Heart right ventricle (tissue), 16 donors: ENCODE measurements around the gene CARD10. TPM values are rescaled to one million over a fixed set of nuclear protein-coding genes. Genes with fewer than 3 reads are reported as not detected.

Experiments
- ATAC-seq, 8 donors: fragments of 200-7000 bp; cut with Tn5 transposase; one replicate each; pipeline ENCODE4 v1.9.1; 2020; ENCODE audit warnings: mild to moderate bottlenecking in 8 of 8, moderate library complexity in 8 of 8, moderate number of reproducible peaks in 1 of 8
- DNase-seq, 2 donors: peaks; one replicate each; pipeline ENCODE4 v3.0.0-alpha.2; 2020
- H3K27ac ChIP-seq, 10 donors: fragments of 200-600 bp; sonication (generic) in 2 of 10; one replicate each; pipeline versions ENCODE4 v1.5.0 to v1.8.0; 2020 to 2022; ENCODE audit warnings: mild to moderate bottlenecking in 3 of 10
- H3K27me3 ChIP-seq, 7 donors: fragments of 200-600 bp; one replicate each; pipeline ENCODE4 v1.8.0; 2021 to 2022; ENCODE audit warnings: mild to moderate bottlenecking in 2 of 7
- H3K36me3 ChIP-seq, 9 donors: fragments of 200-600 bp; sonication (generic) in 1 of 9; one replicate each; pipeline versions ENCODE4 v1.5.0 to v1.8.0; 2020 to 2022; ENCODE audit warnings: mild to moderate bottlenecking in 2 of 9
- H3K4me1 ChIP-seq, 9 donors: fragments of 200-600 bp; sonication (generic) in 1 of 9; one replicate each; pipeline versions ENCODE4 v1.5.0 to v1.8.0; 2020 to 2022; ENCODE audit warnings: mild to moderate bottlenecking in 4 of 9
- H3K4me3 ChIP-seq, 10 donors: fragments of 200-600 bp; sonication (generic) in 2 of 10; one replicate each; pipeline versions ENCODE4 v1.5.0 to v1.8.0; 2020 to 2022; ENCODE audit warnings: mild to moderate bottlenecking in 7 of 10, moderate library complexity in 2 of 10
- H3K9me3 ChIP-seq, 11 donors: fragments of 200-600 bp in 10 of 11; sonication (generic) in 2 of 11; one replicate each; pipeline versions ENCODE4 v1.5.0 to v1.8.0; 2013 to 2022; ENCODE audit warnings: mild to moderate bottlenecking in 2 of 11, control low read depth in 1 of 11, moderate library complexity in 1 of 11
- WGBS, 2 donors: extraction: QIAGEN DNeasy Blood & Tissue Kit; methylation state at CpG; one replicate each; pipeline ENCODE4 v1.1.7; 2013; ENCODE audit warnings: inconsistent platforms in 1 of 2; 5-methylcytosine and 5-hydroxymethylcytosine counted together
- intact Hi-C, 10 donors: fragments of 100-400 bp; cut with DNase I; formaldehyde crosslinking; loops; one replicate each; pipeline versions ENCODE4 v1.11.1 to v1.14.2; 2022
- polyA plus RNA-seq, 2 donors: library from polyadenylated mRNA; stranded (reverse); fragments of 200-250 nt; gene quantifications; one replicate each; pipeline ENCODE4 v1.2.3, GENCODE V29; 2013
- total RNA-seq, 10 donors: library from RNA; stranded (reverse); fragmentation: NEBNext Ultra II Directional in 3 of 10; extraction: Animal tissue kit (Norgen Biotek cat#: 25700) in 3 of 10; gene quantifications; one replicate each; pipeline versions ENCODE4 v1.2.1 to v1.2.4, GENCODE V29; 2021 to 2023
- TF ChIP-seq, protein P1 (sequence below), 9 donors: fragments of 200-600 bp; sonication (generic) in 2 of 9; IDR thresholded peaks; one replicate each; pipeline versions ENCODE4 v1.5.0 to v1.8.0; 2021 to 2022; ENCODE audit warnings: antibody characterized with exemption in 9 of 9, mild to moderate bottlenecking in 5 of 9, moderate library complexity in 1 of 9
- donor health status: Arrhythmogenic right ventricular cardiomyopathy.
- donor health status: ischemic (EF 13 %, LVEDD 7.1; RV severe dilation, severe dysfunction).
- donor health status: healthy with polysubstance abuse.
- donor health status: DM: no; HTN: yes; CAD: no.
- donor health status: DM: no; HTN: no; CAD: no.
- donor health status: ischemic (EF 25% LVEDD 6.9; RV normal size, moderate dysfunction).
- donor health status: ischemic (EF 25% LVEDD 5.7; RV mildly dilated, moderate dysfunction).
- donor health status: healthy.
- donor health status: DM: yes; HTN: yes; CAD: no.
- donor health status: Ischemic cardiomyopathy.
- donor health status: ischemic (EF 35%, LVEDD 5.7; RV mildly dilated, moderate dysfunction).
- donor health status: nonischemic (EF 11% LVEDD 7.7; RV severe dilation, severe dysfunction).
- donor health status: DM: yes; HTN: yes; CAD: no.
- donor health status: PGD.
- donor health status: ischemic (EF 29% LVEDD 5.4; RV normal size, mild dysfunction).
- donor health status: nonischemic (EF 23%, LVEDD 6.1; RV moderate dilation, normal function).

Gene CARD10
- total and polyA plus RNA-seq, 12 donors: 7.4 to 14.8 (median 8.9) TPM

DNA sequence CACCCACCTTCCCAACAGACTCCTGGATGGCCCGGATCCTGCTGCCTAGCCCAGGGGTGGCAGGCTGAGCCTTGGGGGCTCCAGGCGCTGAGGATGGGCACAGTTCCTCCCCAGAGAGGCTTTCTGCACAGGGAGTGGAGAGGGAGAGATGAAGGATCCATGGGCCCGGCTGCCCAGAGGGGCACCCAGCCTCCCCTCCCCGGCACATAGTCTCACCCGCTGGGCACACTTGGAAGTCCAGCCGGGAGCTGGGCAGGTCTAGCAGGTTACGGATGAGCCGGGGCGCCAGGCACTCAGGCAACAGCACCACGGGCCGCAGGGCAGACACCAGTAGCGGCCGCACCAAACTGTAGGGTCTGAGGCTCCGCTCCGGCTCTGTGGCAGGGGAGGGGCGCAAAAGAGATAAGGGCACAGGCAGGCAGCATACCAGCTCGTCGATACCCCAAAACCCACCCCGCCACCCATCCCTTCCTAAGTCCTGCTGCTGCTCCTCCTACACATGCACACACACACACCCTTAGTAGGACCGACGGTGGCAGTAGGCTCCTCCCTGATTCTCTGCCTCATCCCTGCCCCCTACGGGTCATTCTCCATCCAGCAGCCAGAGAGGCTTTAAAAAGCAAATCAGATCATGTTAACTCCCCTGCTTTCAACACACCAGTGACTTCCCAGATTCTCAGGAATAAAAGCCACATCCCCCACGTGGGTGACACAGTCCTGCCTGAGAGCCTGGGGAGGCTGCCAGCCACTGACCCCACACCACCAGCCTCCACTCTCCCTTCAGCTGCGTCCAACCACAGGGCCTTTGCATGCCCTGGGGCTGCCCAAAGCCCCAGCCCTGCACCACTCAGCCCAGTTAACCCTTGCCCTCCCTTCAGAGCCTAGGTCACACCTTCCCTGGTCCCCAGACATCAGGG, 26.5 kb downstream of the CARD10 start:
- H3K4me3 ChIP-seq: no peak overlapping the region
- TF ChIP-seq, protein P1, sequence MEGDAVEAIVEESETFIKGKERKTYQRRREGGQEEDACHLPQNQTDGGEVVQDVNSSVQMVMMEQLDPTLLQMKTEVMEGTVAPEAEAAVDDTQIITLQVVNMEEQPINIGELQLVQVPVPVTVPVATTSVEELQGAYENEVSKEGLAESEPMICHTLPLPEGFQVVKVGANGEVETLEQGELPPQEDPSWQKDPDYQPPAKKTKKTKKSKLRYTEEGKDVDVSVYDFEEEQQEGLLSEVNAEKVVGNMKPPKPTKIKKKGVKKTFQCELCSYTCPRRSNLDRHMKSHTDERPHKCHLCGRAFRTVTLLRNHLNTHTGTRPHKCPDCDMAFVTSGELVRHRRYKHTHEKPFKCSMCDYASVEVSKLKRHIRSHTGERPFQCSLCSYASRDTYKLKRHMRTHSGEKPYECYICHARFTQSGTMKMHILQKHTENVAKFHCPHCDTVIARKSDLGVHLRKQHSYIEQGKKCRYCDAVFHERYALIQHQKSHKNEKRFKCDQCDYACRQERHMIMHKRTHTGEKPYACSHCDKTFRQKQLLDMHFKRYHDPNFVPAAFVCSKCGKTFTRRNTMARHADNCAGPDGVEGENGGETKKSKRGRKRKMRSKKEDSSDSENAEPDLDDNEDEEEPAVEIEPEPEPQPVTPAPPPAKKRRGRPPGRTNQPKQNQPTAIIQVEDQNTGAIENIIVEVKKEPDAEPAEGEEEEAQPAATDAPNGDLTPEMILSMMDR (IDR thresholded peaks at IDR 0.05): peak in 6 of 9 donors; percentile 14 to 51 (median 24)
- H3K9me3 ChIP-seq: no peaks in the 10 kb centered on the region
- ATAC-seq (no peak), DNase-seq (no peak)
- peaks cover 0 to 15% (median 0%) of the 10 kb centered on the region in 7 donors for H3K27me3 ChIP-seq
- H3K4me1 ChIP-seq: peaks cover 0 to 26% (median 3%) of the 10 kb centered on the region in 9 donors
- WGBS, 2 donors: 67 to 70% methylated on average over 23 to 24 of the region's 24 CpGs
- intact Hi-C loops: no loop called here
- H3K36me3 ChIP-seq: peaks cover 0 to 76% (median 0%) of the 10 kb centered on the region in 9 donors
- no peak overlapping the region for H3K27ac ChIP-seq

DNA sequence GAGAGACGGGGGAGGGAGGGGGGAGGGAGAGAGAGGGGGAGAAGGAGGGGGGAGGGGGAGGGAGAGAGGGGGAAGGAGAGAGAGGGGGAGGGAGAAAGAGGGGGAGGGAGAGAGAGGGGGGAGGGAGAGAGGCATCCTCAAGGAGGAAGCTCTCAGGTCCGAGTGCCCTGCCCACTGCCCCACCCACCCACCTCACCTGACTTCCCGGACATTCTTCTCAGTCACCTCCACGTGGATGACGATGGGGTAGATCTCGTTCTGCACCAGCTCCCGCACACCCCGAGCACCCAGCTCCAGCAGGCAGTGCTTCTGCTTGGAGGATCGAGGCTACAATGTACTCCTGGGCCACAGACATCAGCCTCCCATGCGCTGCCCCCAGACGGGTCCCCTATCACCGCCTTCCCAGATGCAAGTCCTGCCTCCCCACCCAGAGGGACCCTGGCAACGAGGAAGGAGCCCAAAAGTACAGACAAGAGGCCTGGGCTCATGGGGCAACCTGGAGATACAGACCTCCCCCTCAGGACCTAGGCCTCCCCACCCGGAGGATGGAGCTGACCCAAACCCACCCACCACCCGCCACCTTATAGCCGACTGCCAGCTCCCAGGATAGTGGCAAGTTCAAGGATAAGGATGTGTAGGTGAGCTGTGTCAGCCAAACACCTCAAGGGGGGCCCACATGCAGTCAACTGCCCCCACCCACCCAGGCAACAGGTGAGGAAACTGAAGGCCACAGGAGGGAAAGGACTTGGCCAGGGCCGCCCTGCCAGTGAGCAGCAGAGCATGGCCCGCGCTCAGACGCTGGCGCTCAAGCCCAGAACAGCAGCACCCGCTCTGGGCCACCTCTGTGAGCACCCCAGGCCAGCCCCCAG, 27.4 kb downstream of the CARD10 start:
- TF ChIP-seq, protein P1 (IDR thresholded peaks at IDR 0.05): no peak
- H3K36me3 ChIP-seq: peaks cover 0 to 70% (median 0%) of the 10 kb centered on the region in 9 donors
- 79 to 82% methylated on average over 21 to 22 of the region's 22 CpGs for WGBS, 2 donors
- H3K27ac ChIP-seq: no peak overlapping the region
- DNase-seq: no peak
- H3K27me3 ChIP-seq: peaks cover 0 to 15% (median 0%) of the 10 kb centered on the region in 7 donors
- H3K9me3 ChIP-seq: no peaks in the 10 kb centered on the region
- intact Hi-C loops: no loop called here
- H3K4me3 ChIP-seq: no peak overlapping the region
- no peak for ATAC-seq
- H3K4me1 ChIP-seq: peaks cover 0 to 22% (median 5%) of the 10 kb centered on the region in 9 donors

DNA sequence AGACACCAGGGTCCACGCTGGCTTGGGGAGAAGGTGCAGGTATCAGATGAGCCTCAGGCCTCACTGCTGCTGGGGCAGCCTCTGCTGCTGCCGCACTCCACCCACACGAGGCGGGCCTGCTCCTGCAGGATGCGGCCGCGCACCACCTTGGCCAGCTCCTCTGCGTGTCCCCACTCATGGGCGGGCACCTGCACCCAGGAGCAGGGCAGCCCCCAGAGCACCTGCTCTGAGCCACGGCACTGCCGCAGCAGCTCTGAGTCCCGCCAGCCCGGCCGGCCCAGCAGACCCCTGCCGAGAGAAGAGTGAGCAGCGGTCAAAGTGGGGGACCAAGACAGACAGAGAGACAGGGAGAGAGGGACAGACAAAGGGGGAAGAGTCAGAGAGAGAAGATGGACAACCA, 28.1 kb downstream of the CARD10 start:
- peaks cover 0 to 27% (median 12%) of the 10 kb centered on the region in 9 donors for H3K4me1 ChIP-seq
- intact Hi-C loops: no loop called here
- TF ChIP-seq, protein P1 (IDR thresholded peaks at IDR 0.05): no peak
- no peak for DNase-seq
- 88% methylated on average over 16 of the region's 16 CpGs for WGBS, 2 donors
- H3K9me3 ChIP-seq: no peaks in the 10 kb centered on the region
- no peak overlapping the region for H3K4me3 ChIP-seq
- H3K36me3 ChIP-seq: peaks cover 0 to 63% (median 0%) of the 10 kb centered on the region in 9 donors
- no peak for ATAC-seq
- H3K27ac ChIP-seq: no peak overlapping the region
- H3K27me3 ChIP-seq: peaks cover 0 to 20% (median 1%) of the 10 kb centered on the region in 7 donors

DNA sequence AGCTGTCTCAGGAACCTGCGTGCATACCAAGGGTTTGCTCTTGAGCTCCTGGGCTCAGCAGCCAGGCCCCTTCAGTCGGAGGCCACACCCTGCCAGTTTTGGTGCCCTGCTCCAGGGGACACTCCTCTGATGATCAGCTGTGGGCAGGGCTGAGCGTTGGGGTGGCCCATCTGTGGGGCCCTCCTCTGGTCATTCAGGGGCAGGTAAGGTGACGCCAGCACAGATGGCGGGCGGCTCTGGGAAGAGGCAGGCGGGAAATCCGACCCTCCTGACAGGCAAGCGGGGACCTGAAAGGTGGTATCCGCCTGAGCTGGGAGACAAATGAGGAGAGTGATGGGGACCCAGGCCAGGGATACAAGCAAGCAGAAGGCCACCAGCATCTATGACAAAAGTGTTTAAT, 29.2 kb downstream of the CARD10 start:
- intact Hi-C loops: no loop called here
- TF ChIP-seq, protein P1 (IDR thresholded peaks at IDR 0.05): no peak
- no peak for DNase-seq
- Histone ChIP-seq H3K4me3 (no peak overlapping the region), H3K4me1 (peaks cover 0 to 30% (median 17%) of the 10 kb centered on the region in 9 donors), H3K36me3 (peaks cover 0 to 52% (median 0%) of the 10 kb centered on the region in 9 donors), H3K27me3 (peaks cover 0 to 29% (median 5%) of the 10 kb centered on the region in 7 donors), H3K9me3 (no peaks in the 10 kb centered on the region), H3K27ac (no peak overlapping the region)
- 94% methylated on average over 10 of the region's 10 CpGs for WGBS, 2 donors
- ATAC-seq: no peak
